ENCODE data around the gene ECM1. TPM values are rescaled to one million over a fixed set of nuclear protein-coding genes. Genes with fewer than 3 reads are reported as not detected.

Gene ECM1
- total RNA-seq, 1 donor from 2014 or later: 1.9 TPM

DNA sequence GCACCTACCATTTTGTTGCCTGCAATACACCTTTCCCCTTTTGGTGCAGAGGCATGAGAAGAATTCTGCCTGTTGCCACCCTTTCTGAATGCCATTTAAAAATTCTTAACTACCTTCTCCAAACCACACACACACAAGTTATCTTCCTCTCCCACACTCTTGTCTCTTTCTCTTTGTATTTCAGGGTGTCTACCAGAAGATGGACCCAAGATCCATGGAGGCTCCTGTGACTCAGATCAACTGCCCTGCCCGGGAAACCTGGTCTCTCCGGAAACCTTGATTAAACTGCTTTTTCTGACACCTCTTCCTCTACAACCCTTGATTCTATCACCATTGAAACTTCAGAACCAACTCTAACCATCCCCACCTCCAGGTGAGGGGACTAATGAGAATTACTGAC is 23.0 kb upstream of the ECM1 start:
- Mint-ChIP-seq H3K36me3 (ENCODE audit: low read depth) (peaks cover 15% of the 10 kb centered on the region), H3K27ac (peak overlapping the region; percentile 49), H3K4me3 (no peak overlapping the region), H3K27me3 (ENCODE audit: insufficient read depth) (no peaks in the 10 kb centered on the region), H3K4me1 (ENCODE audit: low read depth) (peaks cover 35% of the 10 kb centered on the region), H3K9me3 (no peaks in the 10 kb centered on the region)
- no peak for DNase-seq (ENCODE audit: low spot score)
- intact Hi-C loops (cut with micrococcal nuclease): loop anchor here (5.0 kb wide), 3 partner anchors 142 to 522 kb away; partner anchors contain the start of genes ENSA, MINDY1, PRUNE1 and SETDB1

DNA sequence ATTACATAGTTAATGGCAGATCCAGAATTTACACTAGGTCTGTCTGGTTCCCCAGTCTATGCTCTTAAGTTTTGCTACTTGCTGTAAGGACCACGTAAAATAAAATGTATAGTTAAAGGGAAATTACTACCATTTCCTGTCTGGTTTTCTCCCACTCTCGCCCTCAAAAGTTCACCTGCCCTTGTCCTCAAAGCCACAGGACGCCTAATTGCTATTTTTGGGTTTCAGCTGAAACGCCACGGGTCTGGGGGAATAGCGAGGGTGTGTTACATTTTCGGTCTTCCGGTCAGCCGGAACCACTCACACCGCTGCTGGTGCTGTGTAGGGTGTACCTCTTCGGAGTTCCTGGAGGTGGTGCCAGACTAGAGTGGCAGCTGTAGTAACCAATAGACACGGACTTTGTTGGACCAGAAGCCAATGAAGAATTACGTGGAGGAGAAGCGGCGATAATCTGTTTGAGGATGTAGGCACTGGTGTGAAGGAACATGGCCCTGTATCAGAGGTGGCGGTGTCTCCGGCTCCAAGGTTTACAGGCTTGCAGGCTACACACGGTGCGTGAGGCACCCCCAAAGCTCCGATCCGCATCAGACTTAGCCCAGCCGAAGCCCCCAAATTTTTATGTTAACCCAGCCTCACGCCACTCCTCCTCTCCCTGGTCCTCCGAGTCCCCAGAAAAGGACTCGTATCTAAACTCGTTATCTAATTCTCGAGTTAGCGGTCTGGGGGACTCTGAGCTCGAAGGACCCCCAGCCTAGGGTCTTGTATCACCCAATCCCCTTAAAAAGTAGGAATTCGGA is 20.7 kb upstream of the ECM1 start, which contains the start of gene TARS2:
TARS2 (plus strand) TSS at position 454 of the 797 bp plus-strand sequence; CDS start at position 486, 32 bp downstream.
- Mint-ChIP-seq H3K4me3 (peak within 1 kb of the TSS; percentile 98), H3K27ac (peak within 1 kb of the TSS; percentile 95), H3K9me3 (no peaks in the 10 kb centered on the region), H3K36me3 (ENCODE audit: low read depth) (peaks cover 30% of the 10 kb centered on the region), H3K27me3 (ENCODE audit: insufficient read depth) (no peaks in the 10 kb centered on the region), H3K4me1 (ENCODE audit: low read depth) (peaks cover 35% of the 10 kb centered on the region)
- peak; percentile 94 for DNase-seq (ENCODE audit: low spot score)
- intact Hi-C loops (cut with micrococcal nuclease): loop anchor here (1.0 to 5.0 kb wide), 13 partner anchors 23 to 520 kb away; partner anchors contain the start of genes ANP32E, APH1A, ARNT and ENSA

DNA sequence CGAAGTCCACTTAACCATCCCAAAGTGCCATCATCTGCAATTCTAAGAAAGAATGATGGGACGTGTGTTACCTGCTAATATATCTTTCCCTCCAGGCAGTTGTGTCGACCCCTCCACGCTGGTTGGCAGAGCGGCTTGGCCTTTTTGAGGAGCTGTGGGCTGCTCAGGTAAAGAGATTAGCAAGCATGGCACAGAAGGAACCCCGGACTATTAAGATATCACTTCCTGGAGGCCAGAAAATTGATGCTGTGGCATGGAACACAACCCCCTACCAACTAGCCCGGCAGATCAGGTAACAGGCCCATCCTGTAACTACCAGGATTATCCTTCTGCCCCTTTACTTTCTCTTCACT is 20.2 kb upstream of the ECM1 start:
- H3K36me3 Mint-ChIP-seq (ENCODE audit: low read depth): peaks cover 33% of the 10 kb centered on the region
- no peak for DNase-seq (ENCODE audit: low spot score)
- H3K9me3 Mint-ChIP-seq: no peaks in the 10 kb centered on the region
- intact Hi-C loops (cut with micrococcal nuclease): loop anchor here (1.0 to 5.0 kb wide), 13 partner anchors 23 to 520 kb away; partner anchors contain the start of genes ANP32E, APH1A, ARNT and ENSA
- H3K4me3 Mint-ChIP-seq: peak overlapping the region; percentile 98
- no peaks in the 10 kb centered on the region for H3K27me3 Mint-ChIP-seq (ENCODE audit: insufficient read depth)
- H3K4me1 Mint-ChIP-seq (ENCODE audit: low read depth): peaks cover 35% of the 10 kb centered on the region
- H3K27ac Mint-ChIP-seq: peak overlapping the region; percentile 95

DNA sequence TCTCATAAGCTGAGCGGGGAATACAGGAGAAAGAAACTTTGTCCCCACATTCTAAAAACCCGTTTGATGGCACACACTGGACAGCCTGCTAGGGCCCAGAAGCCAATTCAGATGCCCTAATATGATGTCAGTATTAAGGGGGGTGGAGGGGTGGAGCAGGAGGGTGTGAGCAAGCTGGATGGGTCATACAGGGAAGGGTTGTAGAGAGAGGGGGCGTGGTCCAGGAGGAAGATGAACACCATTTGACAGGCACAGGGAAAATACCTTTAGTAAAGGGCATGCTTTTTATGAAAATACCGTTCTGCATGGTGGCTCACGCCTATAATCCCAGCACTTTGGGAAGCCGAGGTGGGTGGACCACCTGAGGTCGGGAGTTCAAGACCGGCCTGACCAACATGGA is 14.7 kb upstream of the ECM1 start:
- Mint-ChIP-seq H3K27me3 (ENCODE audit: insufficient read depth) (no peaks in the 10 kb centered on the region), H3K9me3 (no peaks in the 10 kb centered on the region), H3K4me3 (no peak overlapping the region), H3K36me3 (ENCODE audit: low read depth) (peaks cover 53% of the 10 kb centered on the region), H3K4me1 (ENCODE audit: low read depth) (peaks cover 13% of the 10 kb centered on the region), H3K27ac (no peak overlapping the region)
- DNase-seq (ENCODE audit: low spot score): no peak
- intact Hi-C loops (cut with micrococcal nuclease): no loop called here

DNA sequence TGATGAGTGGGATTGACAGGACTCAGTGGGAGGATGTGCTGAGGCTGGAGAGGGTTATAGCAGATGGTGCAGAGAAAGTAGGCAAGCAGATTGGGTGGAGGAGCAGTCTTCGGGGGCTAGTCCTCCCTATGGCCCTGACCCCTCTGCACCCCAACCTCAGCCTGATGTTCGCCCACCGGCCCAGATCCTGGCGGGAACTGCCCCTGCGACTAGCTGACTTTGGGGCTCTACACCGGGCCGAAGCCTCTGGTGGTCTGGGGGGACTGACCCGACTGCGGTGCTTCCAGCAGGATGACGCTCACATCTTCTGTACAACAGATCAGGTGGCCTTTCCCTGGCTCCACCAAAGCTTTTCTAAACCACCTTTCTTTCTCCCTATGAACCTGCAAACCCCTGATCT is 9.6 kb upstream of the ECM1 start:
- H3K4me3 Mint-ChIP-seq: no peak overlapping the region
- H3K27me3 Mint-ChIP-seq (ENCODE audit: insufficient read depth): no peaks in the 10 kb centered on the region
- DNase-seq (ENCODE audit: low spot score): no peak
- H3K9me3 Mint-ChIP-seq: no peaks in the 10 kb centered on the region
- peaks cover 33% of the 10 kb centered on the region for H3K36me3 Mint-ChIP-seq (ENCODE audit: low read depth)
- H3K4me1 Mint-ChIP-seq (ENCODE audit: low read depth): no peaks in the 10 kb centered on the region
- intact Hi-C loops (cut with micrococcal nuclease): no loop called here
- H3K27ac Mint-ChIP-seq: no peak overlapping the region

DNA sequence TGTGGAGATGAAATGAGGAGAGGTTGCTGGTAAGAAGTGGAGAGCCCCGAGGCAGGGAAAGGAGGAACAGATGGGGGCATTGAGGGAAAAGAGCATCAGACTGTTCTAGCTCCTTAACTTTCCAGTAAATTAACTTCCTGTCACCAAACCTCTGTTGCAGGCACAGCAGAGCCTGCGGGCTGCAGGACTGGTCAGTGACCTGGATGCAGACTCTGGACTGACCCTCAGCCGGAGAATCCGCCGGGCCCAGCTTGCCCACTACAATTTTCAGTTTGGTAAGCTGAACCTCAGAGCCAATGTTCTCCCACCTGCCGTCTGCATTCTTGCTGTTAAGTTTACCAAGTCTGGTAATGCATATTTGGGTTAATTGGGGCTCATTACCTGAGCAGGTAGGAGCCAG is 2.5 kb upstream of the ECM1 start:
- intact Hi-C loops (cut with micrococcal nuclease): no loop called here
- Mint-ChIP-seq H3K27ac (no peak overlapping the region), H3K4me3 (no peak overlapping the region), H3K9me3 (no peaks in the 10 kb centered on the region), H3K36me3 (ENCODE audit: low read depth) (peaks cover 24% of the 10 kb centered on the region), H3K4me1 (ENCODE audit: low read depth) (peaks cover 5% of the 10 kb centered on the region), H3K27me3 (ENCODE audit: insufficient read depth) (no peaks in the 10 kb centered on the region)
- DNase-seq (ENCODE audit: low spot score): no peak

DNA sequence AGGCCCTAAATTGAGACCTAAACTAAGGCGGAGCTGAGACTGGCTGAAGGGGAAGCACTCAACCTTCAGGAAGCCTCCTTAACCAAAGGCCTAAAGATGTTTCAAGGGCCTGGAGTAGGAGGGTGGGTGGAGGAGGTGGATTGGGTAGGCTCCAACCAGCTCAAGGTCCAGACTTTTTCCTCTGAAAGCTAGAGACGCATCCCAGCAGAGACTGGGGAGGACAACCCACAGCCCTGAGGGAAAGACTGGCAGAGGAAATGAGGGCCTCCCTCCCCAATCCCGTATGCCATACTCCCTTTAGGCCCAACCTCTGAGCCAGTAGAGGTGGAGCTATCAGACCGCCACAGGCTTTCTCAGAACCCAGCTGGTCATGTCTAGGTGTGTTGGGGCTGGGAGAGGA is 1.1 kb downstream of the ECM1 start:
- Mint-ChIP-seq H3K27me3 (ENCODE audit: insufficient read depth) (no peaks in the 10 kb centered on the region), H3K27ac (no peak overlapping the region), H3K36me3 (ENCODE audit: low read depth) (peaks cover 24% of the 10 kb centered on the region), H3K4me1 (ENCODE audit: low read depth) (peaks cover 5% of the 10 kb centered on the region), H3K4me3 (no peak overlapping the region), H3K9me3 (no peaks in the 10 kb centered on the region)
- DNase-seq (ENCODE audit: low spot score): no peak
- intact Hi-C loops (cut with micrococcal nuclease): no loop called here

DNA sequence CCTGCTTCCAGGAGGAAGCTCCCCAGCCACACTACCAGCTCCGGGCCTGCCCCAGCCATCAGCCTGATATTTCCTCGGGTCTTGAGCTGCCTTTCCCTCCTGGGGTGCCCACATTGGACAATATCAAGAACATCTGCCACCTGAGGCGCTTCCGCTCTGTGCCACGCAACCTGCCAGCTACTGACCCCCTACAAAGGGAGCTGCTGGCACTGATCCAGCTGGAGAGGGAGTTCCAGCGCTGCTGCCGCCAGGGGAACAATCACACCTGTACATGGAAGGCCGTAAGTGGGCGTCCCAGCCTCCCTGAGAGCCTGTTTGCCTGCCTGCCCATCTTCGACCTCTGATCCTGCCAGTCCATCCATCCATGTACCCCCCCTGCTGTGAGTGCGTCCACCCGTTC is 3.6 kb downstream of the ECM1 start:
- Mint-ChIP-seq H3K4me1 (ENCODE audit: low read depth) (peaks cover 17% of the 10 kb centered on the region), H3K4me3 (no peak overlapping the region), H3K9me3 (no peaks in the 10 kb centered on the region), H3K27ac (no peak overlapping the region), H3K36me3 (ENCODE audit: low read depth) (peaks cover 13% of the 10 kb centered on the region), H3K27me3 (ENCODE audit: insufficient read depth) (no peaks in the 10 kb centered on the region)
- no peak for DNase-seq (ENCODE audit: low spot score)
- intact Hi-C loops (cut with micrococcal nuclease): no loop called here

DNA sequence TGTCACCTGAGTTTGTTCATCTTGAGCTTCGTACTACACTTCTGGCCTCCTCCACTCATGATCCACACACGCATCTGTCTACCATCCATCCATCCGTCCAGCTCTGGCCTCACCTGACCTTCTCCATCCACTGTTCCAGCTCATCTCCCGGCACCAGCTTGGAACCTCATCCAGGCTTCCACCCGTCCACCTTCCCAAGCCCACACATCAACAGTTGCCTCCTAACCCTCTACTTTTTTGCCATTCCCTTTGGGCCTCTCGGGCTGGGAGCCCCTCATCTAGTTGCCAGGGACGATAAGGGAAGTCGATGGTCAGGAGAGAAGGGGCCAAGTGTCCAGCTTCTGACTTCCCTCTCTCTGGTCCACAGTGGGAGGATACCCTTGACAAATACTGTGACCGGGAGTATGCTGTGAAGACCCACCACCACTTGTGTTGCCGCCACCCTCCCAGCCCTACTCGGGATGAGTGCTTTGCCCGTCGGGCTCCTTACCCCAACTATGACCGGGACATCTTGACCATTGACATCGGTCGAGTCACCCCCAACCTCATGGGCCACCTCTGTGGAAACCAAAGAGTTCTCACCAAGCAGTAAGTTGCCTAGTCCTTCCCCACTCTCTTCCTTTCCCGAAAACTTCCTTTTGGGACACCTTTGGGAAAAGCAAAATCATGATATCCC is 4.2 kb downstream of the ECM1 start:
- Mint-ChIP-seq H3K27me3 (ENCODE audit: insufficient read depth) (no peaks in the 10 kb centered on the region), H3K9me3 (no peaks in the 10 kb centered on the region), H3K4me3 (no peak overlapping the region), H3K36me3 (ENCODE audit: low read depth) (peaks cover 10% of the 10 kb centered on the region), H3K4me1 (ENCODE audit: low read depth) (peaks cover 21% of the 10 kb centered on the region), H3K27ac (no peak overlapping the region)
- no peak for DNase-seq (ENCODE audit: low spot score)
- intact Hi-C loops (cut with micrococcal nuclease): no loop called here

DNA sequence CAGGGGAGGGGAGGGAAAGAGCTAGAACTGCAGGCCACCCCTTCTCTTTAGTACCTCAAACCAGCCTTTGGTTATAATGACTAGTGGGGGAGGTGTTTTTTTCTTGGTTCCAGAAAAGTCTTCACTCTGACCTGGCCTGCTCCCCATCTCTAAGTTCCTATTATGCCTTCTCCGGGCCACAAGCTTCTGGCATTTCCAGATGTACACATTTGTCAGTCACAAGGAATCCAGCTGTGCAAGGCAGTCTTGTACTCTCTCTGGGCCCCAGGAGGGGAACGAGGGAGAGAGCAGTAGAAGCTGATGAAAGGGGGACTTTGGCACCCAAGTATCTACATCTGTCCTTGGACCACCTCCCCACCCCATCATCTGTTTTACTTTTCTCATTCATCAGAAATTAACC is 4.9 kb downstream of the ECM1 start:
- H3K4me3 Mint-ChIP-seq: no peak overlapping the region
- intact Hi-C loops (cut with micrococcal nuclease): no loop called here
- H3K9me3 Mint-ChIP-seq: no peaks in the 10 kb centered on the region
- DNase-seq (ENCODE audit: low spot score): no peak
- no peak overlapping the region for H3K27ac Mint-ChIP-seq
- peaks cover 6% of the 10 kb centered on the region for H3K36me3 Mint-ChIP-seq (ENCODE audit: low read depth)
- peaks cover 17% of the 10 kb centered on the region for H3K4me1 Mint-ChIP-seq (ENCODE audit: low read depth)
- no peaks in the 10 kb centered on the region for H3K27me3 Mint-ChIP-seq (ENCODE audit: insufficient read depth)

DNA sequence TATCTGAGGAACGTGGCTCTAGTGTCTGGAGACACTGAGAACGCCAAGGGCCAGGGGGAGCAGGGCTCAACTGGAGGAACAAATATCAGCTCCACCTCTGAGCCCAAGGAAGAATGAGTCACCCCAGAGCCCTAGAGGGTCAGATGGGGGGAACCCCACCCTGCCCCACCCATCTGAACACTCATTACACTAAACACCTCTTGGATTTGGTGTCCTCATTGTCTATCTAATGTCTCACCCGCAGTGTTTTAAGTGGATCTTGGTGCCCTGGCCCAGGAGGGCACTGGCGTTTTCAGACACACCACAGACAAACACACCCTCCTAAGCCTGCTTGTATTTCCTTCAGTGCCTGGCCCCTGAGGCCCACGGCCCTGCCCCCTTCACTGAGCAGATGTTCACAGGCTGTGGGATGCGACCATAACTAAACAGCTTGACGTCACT is 5.5 kb downstream of the ECM1 start:
- peaks cover 6% of the 10 kb centered on the region for H3K36me3 Mint-ChIP-seq (ENCODE audit: low read depth)
- H3K27me3 Mint-ChIP-seq (ENCODE audit: insufficient read depth): no peaks in the 10 kb centered on the region
- H3K4me3 Mint-ChIP-seq: no peak overlapping the region
- H3K27ac Mint-ChIP-seq: no peak overlapping the region
- peaks cover 16% of the 10 kb centered on the region for H3K4me1 Mint-ChIP-seq (ENCODE audit: low read depth)
- no peak for DNase-seq (ENCODE audit: low spot score)
- H3K9me3 Mint-ChIP-seq: no peaks in the 10 kb centered on the region
- intact Hi-C loops (cut with micrococcal nuclease): no loop called here

DNA sequence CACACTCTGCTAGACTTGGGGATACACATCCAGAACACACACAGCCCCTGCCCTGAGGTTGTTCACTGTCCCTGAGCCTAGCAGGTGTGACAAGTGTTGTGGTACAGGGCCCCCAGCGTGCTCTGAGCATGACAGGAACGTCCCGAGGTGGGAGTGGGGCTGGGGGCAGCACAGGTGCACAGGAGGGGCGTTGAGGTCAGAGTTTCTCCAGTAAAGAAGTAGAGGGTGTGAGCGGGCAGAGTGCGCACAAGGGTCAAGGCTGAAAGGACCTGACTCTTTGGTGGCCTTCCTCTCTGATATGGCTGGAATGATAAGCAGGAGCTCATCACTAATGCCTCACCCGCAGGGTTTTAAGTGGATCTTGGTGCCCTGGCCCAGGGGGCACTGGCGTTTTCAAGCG is 6.4 kb downstream of the ECM1 start:
- peak overlapping the region; percentile 79 for H3K4me3 Mint-ChIP-seq
- peaks cover 16% of the 10 kb centered on the region for H3K4me1 Mint-ChIP-seq (ENCODE audit: low read depth)
- DNase-seq (ENCODE audit: low spot score): no peak
- H3K36me3 Mint-ChIP-seq (ENCODE audit: low read depth): peaks cover 6% of the 10 kb centered on the region
- H3K9me3 Mint-ChIP-seq: no peaks in the 10 kb centered on the region
- H3K27ac Mint-ChIP-seq: peak overlapping the region; percentile 64
- no peaks in the 10 kb centered on the region for H3K27me3 Mint-ChIP-seq (ENCODE audit: insufficient read depth)
- intact Hi-C loops (cut with micrococcal nuclease): loop anchor here (2.0 kb wide), 1 partner anchor 35 kb away; the partner anchor contains the start of gene ADAMTSL4

DNA sequence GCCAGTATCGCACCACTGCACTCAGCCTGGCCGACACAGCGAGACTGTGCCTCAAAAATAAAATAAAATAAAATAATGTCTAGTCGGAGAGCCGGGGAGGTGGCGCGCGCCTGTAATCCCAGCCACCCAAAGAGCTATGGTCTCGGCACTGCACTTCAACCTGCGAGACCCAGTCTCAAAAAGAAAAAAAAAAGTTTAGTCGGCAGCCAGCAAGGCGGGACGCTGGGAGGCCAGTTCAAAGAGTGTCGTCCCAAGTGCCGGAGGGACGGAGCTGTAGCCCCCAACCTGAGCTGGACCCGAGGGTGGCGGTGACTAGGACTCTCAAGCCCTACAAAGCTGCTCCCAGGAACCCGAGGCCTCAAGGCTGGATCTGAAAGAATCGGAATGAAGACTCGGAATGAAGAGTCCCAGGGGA is 7.0 kb downstream of the ECM1 start:
- intact Hi-C loops (cut with micrococcal nuclease): loop anchor here (1.0 to 2.0 kb wide), 5 partner anchors 28 to 260 kb away; partner anchors contain the start of genes ADAMTSL4, RPRD2 and TARS2
- no peak for DNase-seq (ENCODE audit: low spot score)
- H3K27me3 Mint-ChIP-seq (ENCODE audit: insufficient read depth): no peaks in the 10 kb centered on the region
- H3K9me3 Mint-ChIP-seq: no peaks in the 10 kb centered on the region
- H3K4me3 Mint-ChIP-seq: peak overlapping the region; percentile 79
- peaks cover 6% of the 10 kb centered on the region for H3K36me3 Mint-ChIP-seq (ENCODE audit: low read depth)
- peak overlapping the region; percentile 83 for H3K27ac Mint-ChIP-seq
- H3K4me1 Mint-ChIP-seq (ENCODE audit: low read depth): peaks cover 16% of the 10 kb centered on the region
